ENCODE results near the gene OR2A5.
"Not testable (repeated sequence)": the region's sequence is repeated elsewhere in the genome, so short reads cannot be mapped to it uniquely, and the experiment has no call there.

Gene OR2A5

DNA sequence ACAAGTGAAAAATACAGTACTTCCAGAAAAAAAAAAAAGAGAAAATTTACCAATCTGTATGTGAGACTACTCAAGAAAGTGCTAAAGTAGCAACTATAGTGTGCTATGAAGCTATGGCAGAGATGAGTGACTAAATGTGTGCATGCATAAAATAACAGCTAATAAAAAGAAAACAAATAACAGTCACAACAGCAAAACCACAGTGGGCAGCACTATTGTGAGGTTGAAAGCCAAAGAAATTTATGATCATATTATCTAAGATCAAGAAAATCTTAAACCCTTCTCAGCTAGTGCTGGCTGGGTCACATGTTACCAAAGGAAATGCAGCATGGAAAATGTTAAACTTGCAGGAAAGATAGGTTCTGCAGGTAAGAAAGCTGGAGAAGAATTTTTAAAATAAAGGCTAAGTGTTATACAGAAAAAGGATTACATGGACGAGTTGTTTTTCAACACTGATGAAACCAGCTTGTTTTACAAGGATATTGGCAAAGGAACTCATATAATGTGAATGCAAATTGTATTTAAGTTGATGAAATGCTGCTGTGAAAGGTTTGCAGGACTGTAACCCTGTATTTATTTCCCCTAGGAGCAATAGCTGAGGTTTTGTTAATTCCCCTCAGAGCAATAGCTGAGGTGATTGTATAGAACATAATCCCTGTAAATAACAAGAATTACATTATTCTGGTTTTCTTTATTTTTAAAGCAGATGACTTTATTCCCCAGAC lies 15.6 kb upstream of the OR2A5 start:
- Histone ChIP-seq H3K4me1 (ENCODE audit: control insufficient read depth, insufficient read depth, low read length, poor library complexity, severe bottlenecking) (peaks cover 9% of the 10 kb centered on the region), H3K4me3 (ENCODE audit: extremely low read depth, insufficient read depth, low read length, poor library complexity, severe bottlenecking) (no peak overlapping the region), H3K9me3 (ENCODE audit: control insufficient read depth, low read length) (no peaks in the 10 kb centered on the region), H3K27ac (ENCODE audit: low read depth, low read length, severe bottlenecking) (no peak overlapping the region), H3K36me3 (ENCODE audit: control insufficient read depth, insufficient read depth, low read length) (no peaks in the 10 kb centered on the region)
- 85 to 93% methylated on average over 1 of the region's 1 CpG for WGBS, 2 experiments (ENCODE audit: insufficient coverage in 2 of 2)

DNA sequence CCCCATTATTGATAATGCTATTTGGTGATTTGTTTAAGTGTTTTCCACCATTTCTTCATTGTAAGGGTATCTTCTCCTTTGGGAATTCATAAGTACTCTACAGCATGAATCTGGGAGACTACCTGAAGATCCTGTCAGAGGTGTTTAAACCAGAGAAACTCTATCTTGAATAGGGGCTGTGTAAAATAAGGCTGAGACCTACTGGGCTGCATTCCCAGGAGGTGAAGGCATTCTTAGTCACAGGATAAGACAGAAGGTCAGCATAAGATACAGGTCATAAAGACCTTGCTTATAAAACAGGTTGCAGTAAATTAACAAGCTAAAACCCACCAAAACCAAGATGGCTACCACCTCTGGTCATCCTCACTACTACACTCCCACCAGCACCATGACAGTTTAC lies 13.4 kb upstream of the OR2A5 start:
- Histone ChIP-seq H3K36me3 (ENCODE audit: control insufficient read depth, insufficient read depth, low read length) (no peaks in the 10 kb centered on the region), H3K4me1 (ENCODE audit: control insufficient read depth, insufficient read depth, low read length, poor library complexity, severe bottlenecking) (peaks cover 18% of the 10 kb centered on the region), H3K9me3 (ENCODE audit: control insufficient read depth, low read length) (peaks cover 3% of the 10 kb centered on the region), H3K27ac (ENCODE audit: low read depth, low read length, severe bottlenecking) (no peak overlapping the region), H3K4me3 (ENCODE audit: extremely low read depth, insufficient read depth, low read length, poor library complexity, severe bottlenecking) (no peak overlapping the region)

DNA sequence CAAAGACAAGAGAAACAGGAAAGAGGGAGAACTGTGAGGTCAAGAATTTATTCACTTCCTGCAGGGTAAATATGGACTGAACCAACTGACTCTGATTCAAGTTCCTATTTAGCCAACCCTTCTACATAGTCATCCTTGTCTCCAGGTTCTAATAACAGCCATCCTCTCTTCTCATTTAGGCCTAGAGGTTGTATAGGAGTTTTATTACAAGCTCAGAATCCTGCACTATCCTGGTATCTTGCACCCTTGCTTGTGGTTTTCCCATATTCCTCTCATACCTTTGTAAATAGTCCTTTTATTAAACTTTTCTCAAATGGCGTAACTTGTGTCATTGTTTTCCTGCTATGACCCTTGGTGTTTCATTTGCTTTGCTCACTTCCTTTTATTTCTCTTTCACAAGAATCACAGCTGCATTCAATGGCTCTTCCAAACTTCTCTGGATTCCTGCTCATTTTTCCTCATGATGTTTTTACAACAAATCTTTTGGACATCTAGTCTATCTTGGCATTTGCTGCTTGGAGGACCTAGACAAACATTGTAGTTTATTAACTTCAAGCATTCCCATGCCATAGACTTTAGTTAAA lies 12.4 kb upstream of the OR2A5 start:
- Histone ChIP-seq H3K27ac (ENCODE audit: low read depth, low read length, severe bottlenecking) (no peak overlapping the region), H3K9me3 (ENCODE audit: control insufficient read depth, low read length) (peaks cover 3% of the 10 kb centered on the region)
- 47 to 50% methylated on average over 1 of the region's 1 CpG for WGBS, 2 experiments (ENCODE audit: insufficient coverage in 2 of 2)

DNA sequence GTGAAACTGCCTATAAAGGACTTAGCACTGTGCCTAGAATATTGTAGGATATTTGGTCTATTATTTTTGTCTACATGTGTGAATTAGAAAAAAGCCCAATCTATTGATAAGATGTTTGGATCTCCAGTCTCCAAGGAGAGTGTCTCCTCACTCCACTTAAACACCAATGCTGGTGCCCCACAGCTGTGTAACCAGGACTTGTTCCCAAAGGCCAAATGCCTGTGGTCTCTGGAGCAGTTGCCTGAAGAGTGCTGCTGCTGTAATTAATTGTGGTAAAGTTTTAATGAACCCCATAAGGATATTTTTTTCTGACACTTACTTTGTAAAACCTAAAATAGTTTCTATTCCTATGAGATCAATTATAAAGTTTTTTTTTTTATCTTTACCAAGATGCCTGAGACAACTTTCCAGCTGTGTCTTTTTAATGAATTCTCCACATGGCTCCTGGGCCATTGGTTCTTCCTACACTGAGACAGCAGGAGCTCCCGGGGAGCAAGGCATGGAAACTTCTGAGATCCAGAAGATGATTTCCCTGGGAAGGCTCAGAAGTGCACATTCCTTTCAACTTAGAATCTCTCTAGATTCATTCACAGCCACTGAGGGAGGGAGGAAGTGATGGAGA lies 11.2 kb upstream of the OR2A5 start:
- 40 to 67% methylated on average over 1 of the region's 1 CpG for WGBS, 2 experiments (ENCODE audit: insufficient coverage in 2 of 2)
- no peaks in the 10 kb centered on the region for H3K36me3 ChIP-seq (ENCODE audit: control insufficient read depth, insufficient read depth, low read length)
- H3K27ac ChIP-seq (ENCODE audit: low read depth, low read length, severe bottlenecking) = no peak overlapping the region
- H3K9me3 ChIP-seq (ENCODE audit: control insufficient read depth, low read length) = peaks cover 3% of the 10 kb centered on the region
- H3K4me3 ChIP-seq (ENCODE audit: extremely low read depth, insufficient read depth, low read length, poor library complexity, severe bottlenecking) = no peak overlapping the region
- H3K4me1 ChIP-seq (ENCODE audit: control insufficient read depth, insufficient read depth, low read length, poor library complexity, severe bottlenecking) = peaks cover 18% of the 10 kb centered on the region

More for the DNA sequence above, 12.4 kb upstream of the OR2A5 start:
- Histone ChIP-seq H3K4me3 (ENCODE audit: extremely low read depth, insufficient read depth, low read length, poor library complexity, severe bottlenecking) (no peak overlapping the region), H3K36me3 (ENCODE audit: control insufficient read depth, insufficient read depth, low read length) (no peaks in the 10 kb centered on the region), H3K4me1 (ENCODE audit: control insufficient read depth, insufficient read depth, low read length, poor library complexity, severe bottlenecking) (peaks cover 18% of the 10 kb centered on the region)

DNA sequence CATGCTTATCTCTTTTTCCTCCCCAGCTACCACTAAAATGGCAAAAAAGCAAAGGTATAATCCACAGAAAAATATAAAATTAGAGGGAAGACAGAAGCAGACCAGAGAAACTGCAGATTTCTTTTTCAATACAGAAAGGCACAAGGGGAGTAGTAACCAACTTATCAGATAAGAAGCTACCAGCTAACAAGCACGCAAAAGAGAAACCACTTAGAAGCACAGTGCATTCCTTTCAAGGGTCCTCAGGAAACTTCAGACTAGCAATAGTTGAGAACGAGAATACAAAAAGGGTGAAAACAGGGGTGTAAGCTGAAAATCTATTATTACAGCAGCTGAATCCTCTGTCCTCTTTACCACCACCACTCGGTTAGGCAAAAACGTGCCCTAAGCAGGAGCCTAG lies 9.9 kb upstream of the OR2A5 start:
- Histone ChIP-seq H3K9me3 (ENCODE audit: control insufficient read depth, low read length) (peaks cover 3% of the 10 kb centered on the region), H3K4me1 (ENCODE audit: control insufficient read depth, insufficient read depth, low read length, poor library complexity, severe bottlenecking) (peaks cover 18% of the 10 kb centered on the region), H3K36me3 (ENCODE audit: control insufficient read depth, insufficient read depth, low read length) (no peaks in the 10 kb centered on the region), H3K27ac (ENCODE audit: low read depth, low read length, severe bottlenecking) (no peak overlapping the region), H3K4me3 (ENCODE audit: extremely low read depth, insufficient read depth, low read length, poor library complexity, severe bottlenecking) (no peak overlapping the region)
- no CpG with 5 or more reads among the region's 4 CpGs for WGBS, 2 experiments (ENCODE audit: insufficient coverage in 2 of 2)

DNA sequence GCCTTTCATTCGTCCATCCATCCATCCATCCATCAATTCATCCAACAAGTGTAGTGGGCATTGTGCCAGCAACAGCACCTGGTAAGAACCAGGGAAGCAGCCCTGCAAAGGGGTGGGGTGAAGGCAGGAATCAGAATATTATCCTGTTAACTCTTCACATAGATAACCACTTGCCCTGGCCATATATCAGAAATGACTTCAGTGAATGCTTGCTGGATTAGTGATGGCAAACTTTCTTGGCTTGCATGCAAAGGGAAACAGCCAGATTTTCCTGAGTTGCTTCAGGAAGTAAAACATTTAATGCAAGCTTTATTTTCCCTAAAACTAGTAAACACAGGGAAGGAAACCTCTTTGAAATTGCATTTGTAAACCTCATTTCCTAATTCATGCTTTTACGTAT lies 743 bp downstream of the OR2A5 start:
- no peaks in the 10 kb centered on the region for H3K9me3 ChIP-seq (ENCODE audit: control insufficient read depth, low read length)
- H3K27ac ChIP-seq (ENCODE audit: low read depth, low read length, severe bottlenecking) = no peak overlapping the region
- no CpG with 5 or more reads among the region's 2 CpGs for WGBS, 2 experiments (ENCODE audit: insufficient coverage in 2 of 2)
- no peak overlapping the region for H3K4me3 ChIP-seq (ENCODE audit: extremely low read depth, insufficient read depth, low read length, poor library complexity, severe bottlenecking)
- H3K4me1 ChIP-seq (ENCODE audit: control insufficient read depth, insufficient read depth, low read length, poor library complexity, severe bottlenecking) = no peaks in the 10 kb centered on the region
- H3K36me3 ChIP-seq (ENCODE audit: control insufficient read depth, insufficient read depth, low read length) = no peaks in the 10 kb centered on the region

DNA sequence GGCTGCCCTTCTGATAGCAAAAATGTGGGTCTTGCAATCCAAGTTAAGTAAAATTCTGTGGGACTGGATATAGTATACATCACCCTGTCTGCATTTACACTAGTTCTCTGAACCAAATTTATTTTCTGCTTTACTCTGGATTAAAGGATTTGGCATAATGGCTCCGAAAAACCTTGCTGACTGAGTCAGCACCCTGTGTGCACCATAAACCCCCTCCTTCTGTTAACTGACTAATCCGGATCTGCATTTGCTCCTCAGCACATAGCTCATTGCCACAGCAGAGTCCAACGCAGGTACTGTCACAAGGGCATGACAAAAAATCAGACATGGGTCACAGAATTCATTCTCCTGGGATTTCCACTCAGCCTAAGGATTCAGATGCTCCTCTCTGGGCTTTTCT lies 1.3 kb downstream of the OR2A5 start:
- H3K4me3 ChIP-seq (ENCODE audit: extremely low read depth, insufficient read depth, low read length, poor library complexity, severe bottlenecking) = no peak overlapping the region
- 76 to 83% methylated on average over 3 of the region's 3 CpGs for WGBS, 2 experiments (ENCODE audit: insufficient coverage in 2 of 2)
- H3K27ac ChIP-seq (ENCODE audit: low read depth, low read length, severe bottlenecking) = no peak overlapping the region

DNA sequence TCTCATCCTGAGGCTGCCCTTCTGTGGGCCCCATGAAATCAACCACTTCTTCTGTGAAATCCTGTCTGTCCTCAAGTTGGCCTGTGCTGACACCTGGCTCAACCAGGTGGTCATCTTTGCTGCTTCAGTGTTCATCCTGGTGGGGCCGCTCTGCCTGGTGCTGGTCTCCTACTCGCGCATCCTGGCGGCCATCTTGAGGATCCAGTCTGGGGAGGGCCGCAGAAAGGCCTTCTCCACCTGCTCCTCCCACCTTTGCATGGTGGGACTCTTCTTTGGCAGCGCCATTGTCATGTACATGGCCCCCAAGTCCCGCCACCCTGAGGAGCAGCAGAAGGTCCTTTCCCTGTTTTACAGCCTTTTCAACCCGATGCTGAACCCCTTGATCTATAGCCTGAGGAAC lies 2.1 kb downstream of the OR2A5 start:
- 95 to 96% methylated on average over 8 of the region's 8 CpGs for WGBS, 2 experiments (ENCODE audit: insufficient coverage in 2 of 2)

More for the DNA sequence above, 1.3 kb downstream of the OR2A5 start:
- no peaks in the 10 kb centered on the region for H3K4me1 ChIP-seq (ENCODE audit: control insufficient read depth, insufficient read depth, low read length, poor library complexity, severe bottlenecking)
- no peaks in the 10 kb centered on the region for H3K36me3 ChIP-seq (ENCODE audit: control insufficient read depth, insufficient read depth, low read length)
- H3K9me3 ChIP-seq (ENCODE audit: control insufficient read depth, low read length) = no peaks in the 10 kb centered on the region

DNA sequence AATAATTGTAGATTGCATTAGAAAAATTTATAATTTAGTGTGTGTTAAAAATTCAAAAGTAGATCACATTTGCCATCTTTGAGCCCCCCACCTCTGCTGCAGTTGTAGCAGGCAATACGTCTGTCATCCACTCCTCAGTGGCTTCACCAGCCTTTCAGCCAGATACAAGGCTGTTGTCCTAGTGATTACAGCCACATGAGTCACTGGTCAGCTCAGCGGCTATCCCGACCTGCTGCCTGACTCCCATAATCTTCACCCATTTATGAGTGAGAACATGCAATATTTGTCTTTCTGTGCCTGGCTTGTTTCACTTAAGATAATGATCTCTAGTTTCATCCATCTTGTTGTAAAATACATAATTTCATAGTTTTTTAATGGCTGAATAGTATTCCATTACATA lies 9.2 kb downstream of the OR2A5 start:
- Histone ChIP-seq H3K9me3 (ENCODE audit: control insufficient read depth, low read length) (no peaks in the 10 kb centered on the region), H3K4me3 (ENCODE audit: extremely low read depth, insufficient read depth, low read length, poor library complexity, severe bottlenecking) (no peak overlapping the region), H3K36me3 (ENCODE audit: control insufficient read depth, insufficient read depth, low read length) (no peaks in the 10 kb centered on the region), H3K27ac (ENCODE audit: low read depth, low read length, severe bottlenecking) (no peak overlapping the region), H3K4me1 (ENCODE audit: control insufficient read depth, insufficient read depth, low read length, poor library complexity, severe bottlenecking) (peaks cover 2% of the 10 kb centered on the region)
- WGBS, 2 experiments (ENCODE audit: insufficient coverage in 2 of 2) = 73 to 88% methylated on average over 1 of the region's 3 CpGs

More for the DNA sequence above, 2.1 kb downstream of the OR2A5 start:
- H3K27ac ChIP-seq (ENCODE audit: low read depth, low read length, severe bottlenecking); H3K4me1 ChIP-seq (ENCODE audit: control insufficient read depth, insufficient read depth, low read length, poor library complexity, severe bottlenecking); H3K36me3 ChIP-seq (ENCODE audit: control insufficient read depth, insufficient read depth, low read length); H3K9me3 ChIP-seq (ENCODE audit: control insufficient read depth, low read length); H3K4me3 ChIP-seq (ENCODE audit: extremely low read depth, insufficient read depth, low read length, poor library complexity, severe bottlenecking): not testable (repeated sequence)

DNA sequence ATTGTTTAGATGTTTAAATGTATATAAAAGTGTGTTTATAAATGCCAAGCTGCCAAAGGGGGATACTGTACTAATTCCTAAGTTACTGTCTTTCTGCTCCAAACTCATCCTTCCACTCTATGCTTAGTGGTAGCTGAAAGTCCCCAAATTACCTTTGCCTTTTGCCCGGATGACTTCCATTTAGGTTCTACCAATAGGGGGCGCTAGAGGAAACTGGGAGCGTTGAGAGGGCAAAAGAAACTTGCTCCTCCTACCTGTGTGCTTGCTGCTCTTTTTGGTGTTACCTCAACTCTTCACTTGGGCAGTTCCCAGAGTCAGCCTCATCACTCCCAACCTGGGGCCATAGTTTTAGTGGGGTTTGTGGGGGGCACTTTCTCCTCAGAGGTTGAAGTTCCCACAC lies 15.0 kb downstream of the OR2A5 start:
- H3K27ac ChIP-seq (ENCODE audit: low read depth, low read length, severe bottlenecking) = no peak overlapping the region
- WGBS, 2 experiments (ENCODE audit: insufficient coverage in 2 of 2) = 45% methylated on average over 2 of the region's 3 CpGs; no CpG with 5 or more reads in 1 of the 2 experiments
- H3K4me1 ChIP-seq (ENCODE audit: control insufficient read depth, insufficient read depth, low read length, poor library complexity, severe bottlenecking) = no peaks in the 10 kb centered on the region
- no peaks in the 10 kb centered on the region for H3K36me3 ChIP-seq (ENCODE audit: control insufficient read depth, insufficient read depth, low read length)
- H3K9me3 ChIP-seq (ENCODE audit: control insufficient read depth, low read length) = no peaks in the 10 kb centered on the region
- H3K4me3 ChIP-seq (ENCODE audit: extremely low read depth, insufficient read depth, low read length, poor library complexity, severe bottlenecking) = no peak overlapping the region

DNA sequence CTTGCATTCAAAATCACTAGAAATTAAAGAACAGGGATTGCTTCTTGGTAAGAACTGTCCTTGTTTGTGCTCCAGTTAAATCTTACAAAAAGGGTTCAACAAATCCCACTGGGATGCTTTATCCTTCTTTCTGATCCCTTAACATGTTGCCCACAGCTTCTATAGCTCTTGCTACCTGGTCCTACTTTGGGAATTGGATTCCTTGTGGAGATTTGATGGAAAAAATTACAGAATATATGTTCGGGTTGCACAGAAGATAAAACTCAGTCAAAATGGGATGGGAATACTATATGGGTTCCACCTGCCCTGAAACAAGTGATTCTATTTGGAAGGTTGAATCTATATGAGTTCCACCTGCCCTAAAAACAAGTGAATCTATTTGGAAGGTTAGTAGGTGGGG lies 20.8 kb downstream of the OR2A5 start, which contains the start of gene OR2A25:
Gene OR2A25, plus strand, starts transcription at position 301 of the 400 bp plus-strand sequence. CDS start 4,409 bp downstream, outside the sequence.
- 63 to 100% methylated on average over 1 of the region's 1 CpG for WGBS, 2 experiments (ENCODE audit: insufficient coverage in 2 of 2)
- H3K4me1 ChIP-seq (ENCODE audit: control insufficient read depth, insufficient read depth, low read length, poor library complexity, severe bottlenecking) = no peaks in the 10 kb centered on the region
- no peak within 1 kb of the TSS for H3K4me3 ChIP-seq (ENCODE audit: extremely low read depth, insufficient read depth, low read length, poor library complexity, severe bottlenecking)
- no peaks in the 10 kb centered on the region for H3K36me3 ChIP-seq (ENCODE audit: control insufficient read depth, insufficient read depth, low read length)
- H3K9me3 ChIP-seq (ENCODE audit: control insufficient read depth, low read length) = no peaks in the 10 kb centered on the region
- no peak within 1 kb of the TSS for H3K27ac ChIP-seq (ENCODE audit: low read depth, low read length, severe bottlenecking)

Data from mesodermal cell (in vitro differentiated cells).